Liver (tissue), 3 donors: ENCODE data around the gene KCNK13.

ENCODE experiments used
- ATF3 ChIP-seq: IDR thresholded peaks from 2 replicates; pipeline ENCODE4 v1.6.1; 2016; ENCODE audit warnings: antibody characterized with exemption
- EGR1 ChIP-seq, 2 donors: IDR thresholded peaks; 2 replicates each; pipeline ENCODE4 v1.6.1; 2016 to 2018; ENCODE audit warnings: antibody characterized with exemption in 2 of 2, low read depth in 2 of 2
- FOXA2 ChIP-seq: IDR thresholded peaks from 2 replicates; pipeline ENCODE4 v1.6.1; 2016; ENCODE audit warnings: antibody characterized with exemption
- GABPA ChIP-seq, 2 donors: IDR thresholded peaks in 1 of 2; conservative IDR thresholded peaks in 1 of 2; 2 replicates each; pipeline ENCODE4 v1.6.1; 2016; ENCODE audit warnings: antibody characterized with exemption in 2 of 2, mild to moderate bottlenecking in 1 of 2, moderate library complexity in 1 of 2
- HNF4G ChIP-seq: IDR thresholded peaks from 2 replicates; pipeline ENCODE4 v1.6.1; 2016; ENCODE audit warnings: antibody characterized with exemption
- JUND ChIP-seq, 2 donors: IDR thresholded peaks; 2 replicates each; pipeline ENCODE4 v1.6.1; 2016; ENCODE audit warnings: antibody characterized with exemption in 2 of 2
- RAD21 ChIP-seq, 2 donors: IDR thresholded peaks; 2 replicates each; pipeline ENCODE4 v1.6.1; 2016; ENCODE audit warnings: antibody characterized with exemption in 2 of 2, mild to moderate bottlenecking in 2 of 2
- TAF1 ChIP-seq: conservative IDR thresholded peaks from 2 replicates; pipeline ENCODE4 v1.6.1; 2016; ENCODE audit warnings: antibody characterized with exemption, mild to moderate bottlenecking
- YY1 ChIP-seq: IDR thresholded peaks from 2 replicates; pipeline ENCODE4 v1.6.1; 2016; ENCODE audit warnings: antibody characterized with exemption, mild to moderate bottlenecking
- TF ChIP-seq, protein P1 (sequence below): fragments of 150-350 bp; IDR thresholded peaks from 2 replicates; pipeline ENCODE4 v1.5.1; 2017; ENCODE audit warnings: improper control_type of control experiment, low read depth, low read length; ENCODE audit not compliant: missing input control
- TF ChIP-seq, protein P2 (sequence below): IDR thresholded peaks from 2 replicates; pipeline ENCODE4 v1.6.1; 2016; ENCODE audit warnings: antibody characterized with exemption, mild to moderate bottlenecking
- TF ChIP-seq, protein P3 (sequence below): IDR thresholded peaks from 2 replicates; pipeline ENCODE4 v1.6.1; 2016; ENCODE audit warnings: antibody characterized with exemption
- TF ChIP-seq, protein P4 (sequence below): IDR thresholded peaks from 2 replicates; pipeline ENCODE4 v1.6.1; 2016; ENCODE audit warnings: antibody characterized with exemption
- donor health status: healthy.
- donor health status: healthy.

DNA sequence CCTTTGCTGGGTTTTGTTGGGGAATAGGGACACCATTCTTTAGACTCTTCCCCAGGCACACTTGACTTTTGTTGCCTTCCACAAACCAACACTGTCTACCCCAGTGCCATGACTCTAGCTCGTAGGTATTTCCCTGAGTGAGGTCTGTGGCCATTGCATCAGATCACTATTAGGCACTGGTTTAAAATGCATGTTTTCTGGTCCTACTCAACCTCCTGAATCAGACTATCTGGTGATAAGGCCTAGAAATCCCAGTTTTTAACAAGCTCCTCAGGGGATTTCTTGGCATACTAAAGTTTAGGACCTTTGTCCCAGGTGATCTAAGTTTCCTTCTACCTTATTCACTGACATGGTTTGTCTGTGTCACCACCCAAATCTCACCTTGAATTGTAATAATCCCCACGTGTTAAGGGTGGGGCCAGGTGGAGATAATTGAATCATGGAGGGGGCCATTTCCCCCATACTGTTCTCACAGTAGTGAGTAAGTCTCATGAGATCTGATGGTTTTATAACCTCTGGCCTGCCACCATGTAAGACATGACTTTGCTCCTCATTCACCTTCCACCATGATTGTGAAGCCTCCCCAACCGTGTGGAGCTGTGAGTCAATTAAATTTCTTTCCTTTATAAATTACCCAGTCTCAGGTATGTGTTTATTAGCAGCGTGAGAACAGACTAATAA lies 106.8 kb downstream of the KCNK13 start:
- TF ChIP-seq, protein P1, sequence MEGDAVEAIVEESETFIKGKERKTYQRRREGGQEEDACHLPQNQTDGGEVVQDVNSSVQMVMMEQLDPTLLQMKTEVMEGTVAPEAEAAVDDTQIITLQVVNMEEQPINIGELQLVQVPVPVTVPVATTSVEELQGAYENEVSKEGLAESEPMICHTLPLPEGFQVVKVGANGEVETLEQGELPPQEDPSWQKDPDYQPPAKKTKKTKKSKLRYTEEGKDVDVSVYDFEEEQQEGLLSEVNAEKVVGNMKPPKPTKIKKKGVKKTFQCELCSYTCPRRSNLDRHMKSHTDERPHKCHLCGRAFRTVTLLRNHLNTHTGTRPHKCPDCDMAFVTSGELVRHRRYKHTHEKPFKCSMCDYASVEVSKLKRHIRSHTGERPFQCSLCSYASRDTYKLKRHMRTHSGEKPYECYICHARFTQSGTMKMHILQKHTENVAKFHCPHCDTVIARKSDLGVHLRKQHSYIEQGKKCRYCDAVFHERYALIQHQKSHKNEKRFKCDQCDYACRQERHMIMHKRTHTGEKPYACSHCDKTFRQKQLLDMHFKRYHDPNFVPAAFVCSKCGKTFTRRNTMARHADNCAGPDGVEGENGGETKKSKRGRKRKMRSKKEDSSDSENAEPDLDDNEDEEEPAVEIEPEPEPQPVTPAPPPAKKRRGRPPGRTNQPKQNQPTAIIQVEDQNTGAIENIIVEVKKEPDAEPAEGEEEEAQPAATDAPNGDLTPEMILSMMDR: no peak
- no peak for TF ChIP-seq GABPA (IDR thresholded peaks at IDR 0.05 in 1 of 2, conservative IDR thresholded peaks at IDR 0.05 in 1 of 2)
- TF ChIP-seq ATF3: no peak
- TF ChIP-seq, protein P2, sequence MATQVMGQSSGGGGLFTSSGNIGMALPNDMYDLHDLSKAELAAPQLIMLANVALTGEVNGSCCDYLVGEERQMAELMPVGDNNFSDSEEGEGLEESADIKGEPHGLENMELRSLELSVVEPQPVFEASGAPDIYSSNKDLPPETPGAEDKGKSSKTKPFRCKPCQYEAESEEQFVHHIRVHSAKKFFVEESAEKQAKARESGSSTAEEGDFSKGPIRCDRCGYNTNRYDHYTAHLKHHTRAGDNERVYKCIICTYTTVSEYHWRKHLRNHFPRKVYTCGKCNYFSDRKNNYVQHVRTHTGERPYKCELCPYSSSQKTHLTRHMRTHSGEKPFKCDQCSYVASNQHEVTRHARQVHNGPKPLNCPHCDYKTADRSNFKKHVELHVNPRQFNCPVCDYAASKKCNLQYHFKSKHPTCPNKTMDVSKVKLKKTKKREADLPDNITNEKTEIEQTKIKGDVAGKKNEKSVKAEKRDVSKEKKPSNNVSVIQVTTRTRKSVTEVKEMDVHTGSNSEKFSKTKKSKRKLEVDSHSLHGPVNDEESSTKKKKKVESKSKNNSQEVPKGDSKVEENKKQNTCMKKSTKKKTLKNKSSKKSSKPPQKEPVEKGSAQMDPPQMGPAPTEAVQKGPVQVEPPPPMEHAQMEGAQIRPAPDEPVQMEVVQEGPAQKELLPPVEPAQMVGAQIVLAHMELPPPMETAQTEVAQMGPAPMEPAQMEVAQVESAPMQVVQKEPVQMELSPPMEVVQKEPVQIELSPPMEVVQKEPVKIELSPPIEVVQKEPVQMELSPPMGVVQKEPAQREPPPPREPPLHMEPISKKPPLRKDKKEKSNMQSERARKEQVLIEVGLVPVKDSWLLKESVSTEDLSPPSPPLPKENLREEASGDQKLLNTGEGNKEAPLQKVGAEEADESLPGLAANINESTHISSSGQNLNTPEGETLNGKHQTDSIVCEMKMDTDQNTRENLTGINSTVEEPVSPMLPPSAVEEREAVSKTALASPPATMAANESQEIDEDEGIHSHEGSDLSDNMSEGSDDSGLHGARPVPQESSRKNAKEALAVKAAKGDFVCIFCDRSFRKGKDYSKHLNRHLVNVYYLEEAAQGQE: no peak
- TF ChIP-seq, protein P3, sequence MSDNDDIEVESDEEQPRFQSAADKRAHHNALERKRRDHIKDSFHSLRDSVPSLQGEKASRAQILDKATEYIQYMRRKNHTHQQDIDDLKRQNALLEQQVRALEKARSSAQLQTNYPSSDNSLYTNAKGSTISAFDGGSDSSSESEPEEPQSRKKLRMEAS: no peak
- TF ChIP-seq RAD21 (IDR thresholded peaks at IDR 0.05): no peak
- TF ChIP-seq JUND (IDR thresholded peaks at IDR 0.05): no peak
- no peak for TF ChIP-seq EGR1 (IDR thresholded peaks at IDR 0.05; ENCODE audit: low read depth in 2 of 2)
- TF ChIP-seq TAF1: no peak
- TF ChIP-seq YY1: no peak
- no peak for TF ChIP-seq HNF4G
- TF ChIP-seq FOXA2: no peak
- TF ChIP-seq, protein P4, sequence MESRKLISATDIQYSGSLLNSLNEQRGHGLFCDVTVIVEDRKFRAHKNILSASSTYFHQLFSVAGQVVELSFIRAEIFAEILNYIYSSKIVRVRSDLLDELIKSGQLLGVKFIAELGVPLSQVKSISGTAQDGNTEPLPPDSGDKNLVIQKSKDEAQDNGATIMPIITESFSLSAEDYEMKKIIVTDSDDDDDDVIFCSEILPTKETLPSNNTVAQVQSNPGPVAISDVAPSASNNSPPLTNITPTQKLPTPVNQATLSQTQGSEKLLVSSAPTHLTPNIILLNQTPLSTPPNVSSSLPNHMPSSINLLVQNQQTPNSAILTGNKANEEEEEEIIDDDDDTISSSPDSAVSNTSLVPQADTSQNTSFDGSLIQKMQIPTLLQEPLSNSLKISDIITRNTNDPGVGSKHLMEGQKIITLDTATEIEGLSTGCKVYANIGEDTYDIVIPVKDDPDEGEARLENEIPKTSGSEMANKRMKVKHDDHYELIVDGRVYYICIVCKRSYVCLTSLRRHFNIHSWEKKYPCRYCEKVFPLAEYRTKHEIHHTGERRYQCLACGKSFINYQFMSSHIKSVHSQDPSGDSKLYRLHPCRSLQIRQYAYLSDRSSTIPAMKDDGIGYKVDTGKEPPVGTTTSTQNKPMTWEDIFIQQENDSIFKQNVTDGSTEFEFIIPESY: no peak
